Endothelial cell of umbilical vein (primary cell): Measurements from ENCODE around the gene GRK4. TPM values are rescaled to one million over a fixed set of nuclear protein-coding genes. Genes with fewer than 3 reads are reported as not detected.

Experiments used
- BruUV-seq: library from RNA; stranded (reverse); fragments of 400-500 nt; replicated peaks from 2 replicates; lab custom pipeline; 2021; lab: Mats Ljungman, UMichigan
- CTCF ChIA-PET: fragments of 300-600, 350-600 bp; sonication (Branson Sonifier 250); formaldehyde crosslinking; loops from one replicate; lab custom pipeline; 2021; ENCODE audit warnings: antibody characterized with exemption, inconsistent platforms; lab: Charles Lee
- POLR2A ChIA-PET: fragments of 300-600, 350-600 bp; sonication (Branson Sonifier 250); formaldehyde crosslinking; loops from one replicate; lab custom pipeline; 2021; ENCODE audit warnings: antibody characterized with exemption, inconsistent platforms; lab: Charles Lee
- DNase-seq: peaks from one replicate; pipeline ENCODE4 v3.0.0-alpha.2; 2011; ENCODE audit warnings: low read depth, low spot score
- FAIRE-seq: peaks from 2 replicates; lab custom pipeline; 2011; peaks lifted over from hg19 to GRCh38; lab: Jason Lieb, UNC
- H2AFZ ChIP-seq: 2 replicates; pipeline ENCODE4 v1.6.0; 2012; ENCODE audit warnings: low read depth, low read length, control low read depth, inconsistent platforms
- H3K27ac ChIP-seq: 2 replicates; pipeline ENCODE4 v1.5.1; 2011; ENCODE audit warnings: low read depth, mild to moderate bottlenecking, control low read depth, low read length, moderate library complexity; ENCODE audit not compliant: insufficient read depth
- H3K27me3 ChIP-seq, 2 experiments: 2 replicates each; pipeline versions ENCODE4 v1.6.0 to v1.6.1; 2011; ENCODE audit warnings: low read length in 2 of 2, mixed read lengths in 1 of 2; ENCODE audit not compliant: control insufficient read depth in 2 of 2, insufficient read depth in 2 of 2
- H3K36me3 ChIP-seq, 2 experiments: 2 replicates in 1 of 2; 3 replicates in 1 of 2; pipeline ENCODE4 v1.5.1; 2011; ENCODE audit warnings: low read length in 2 of 2, mild to moderate bottlenecking in 1 of 2, moderate library complexity in 1 of 2; ENCODE audit not compliant: control insufficient read depth in 2 of 2, insufficient read depth in 2 of 2; ENCODE audit errors: extremely low read depth in 1 of 2
- H3K4me1 ChIP-seq: 3 replicates; pipeline ENCODE4 v1.5.1; 2011; ENCODE audit warnings: mild to moderate bottlenecking, low read length; ENCODE audit not compliant: control insufficient read depth, insufficient read depth; ENCODE audit errors: extremely low read depth
- H3K4me2 ChIP-seq: 2 replicates; pipeline ENCODE4 v1.6.1; 2011; ENCODE audit warnings: low read length, control low read depth, mixed read lengths; ENCODE audit not compliant: insufficient read depth
- H3K4me3 ChIP-seq, 3 experiments: fragments of 200-600 bp in 1 of 3; sonication (generic), shearing (Covaris generic) in 1 of 3; replicated peaks in 1 of 3; 2 replicates each; pipeline ENCODE4 v1.5.1; 2011 to 2016; ENCODE audit warnings: control low read depth in 3 of 3, low read length in 3 of 3, mild to moderate bottlenecking in 2 of 3, inconsistent platforms in 1 of 3, low read depth in 1 of 3, moderate library complexity in 1 of 3; ENCODE audit not compliant: insufficient read depth in 1 of 3
- H3K79me2 ChIP-seq: 2 replicates; pipeline ENCODE4 v1.6.0; 2012; ENCODE audit warnings: low read length, inconsistent platforms; ENCODE audit not compliant: control insufficient read depth, insufficient read depth
- H3K9ac ChIP-seq: replicated peaks from 2 replicates; pipeline ENCODE3; 2011; ENCODE audit warnings: low read length, control low read depth; ENCODE audit not compliant: insufficient read depth; ENCODE audit errors: extremely low read depth
- H3K9me1 ChIP-seq: replicated peaks from 3 replicates; pipeline ENCODE4 v1.6.0; 2011; ENCODE audit warnings: mild to moderate bottlenecking, low read length; ENCODE audit not compliant: control insufficient read depth, insufficient read depth; ENCODE audit errors: extremely low read depth
- H3K9me3 ChIP-seq: replicated peaks from 2 replicates; pipeline ENCODE4 v1.5.1; 2012; ENCODE audit warnings: low read length, inconsistent platforms; ENCODE audit not compliant: control insufficient read depth, insufficient read depth
- H4K20me1 ChIP-seq: replicated peaks from 2 replicates; pipeline ENCODE3; 2011; ENCODE audit warnings: mild to moderate bottlenecking, low read length; ENCODE audit not compliant: control insufficient read depth, insufficient read depth; ENCODE audit errors: extremely low read depth
- GATA2 ChIP-seq: IDR thresholded peaks from 2 replicates; pipeline ENCODE4 v1.7.0; 2011; ENCODE audit warnings: low read depth, mild to moderate bottlenecking, moderate library complexity, mixed read lengths, low read length; ENCODE audit not compliant: insufficient read length, insufficient read depth
- MYC ChIP-seq: IDR thresholded peaks from one replicate; pipeline ENCODE4 v1.6.1; 2011; ENCODE audit warnings: mild to moderate bottlenecking, low read depth, low read length
- POLR2A ChIP-seq: IDR thresholded peaks from 2 replicates; pipeline ENCODE4 v1.6.1; 2012; ENCODE audit warnings: low read depth, mild to moderate bottlenecking, control low read depth, low read length
- POLR2AphosphoS5 ChIP-seq: IDR thresholded peaks from 2 replicates; pipeline ENCODE4 v1.6.1; 2012; ENCODE audit warnings: low read depth, mild to moderate bottlenecking, control low read depth, low read length, moderate library complexity; ENCODE audit not compliant: insufficient read depth
- dilution Hi-C: fragments of 300-500 bp; cut with MboI; formaldehyde crosslinking; loops from one replicate; pipeline ENCODE4 v1.15.0; 2019; ENCODE audit warnings: low sequenced_read_pairs; ENCODE audit not compliant: extremely low pct_ligation_motif_present
- intact Hi-C: fragments of 100-400 bp; cut with micrococcal nuclease; formaldehyde crosslinking; loops from one replicate; pipeline ENCODE4 v1.10.0; 2022
- polyA plus RNA-seq, 4 experiments: library from polyadenylated mRNA; depleted of rRNA in 3 of 4; stranded (reverse) in 3 of 4; unstranded in 1 of 4; fragments of >200 nt; gene quantifications; 2 replicates each; pipeline versions ENCODE4 v1.2.1 to v1.2.3, GENCODE V29; 2011 to 2012; ENCODE audit warnings: missing spikeins in 1 of 4
- total RNA-seq: library from RNA; stranded (reverse); gene quantifications from 2 replicates; pipeline ENCODE4 v1.2.3, GENCODE V29; 2021
- TF ChIP-seq, protein P1 (sequence below), 2 donors: IDR thresholded peaks; 1 replicate in 1 of 2; 2 replicates in 1 of 2; pipeline ENCODE4 v1.5.1; 2011; ENCODE audit warnings: low read length in 2 of 2, mild to moderate bottlenecking in 2 of 2, moderate library complexity in 2 of 2, control low read depth in 1 of 2, inconsistent platforms in 1 of 2, low read depth in 1 of 2; ENCODE audit not compliant: insufficient read depth in 1 of 2; ENCODE audit errors: extremely low read depth in 1 of 2
- TF ChIP-seq, protein P2 (sequence below): IDR thresholded peaks from 2 replicates; pipeline ENCODE4 v1.6.1; 2011; ENCODE audit not compliant: insufficient read depth, insufficient read length

The GRK4 gene
- total and polyA plus RNA-seq, 2 donors (not counting 3 experiments of a cell fraction or from before 2014, with no cell fraction given) = 3.1 to 6.3 TPM

DNA sequence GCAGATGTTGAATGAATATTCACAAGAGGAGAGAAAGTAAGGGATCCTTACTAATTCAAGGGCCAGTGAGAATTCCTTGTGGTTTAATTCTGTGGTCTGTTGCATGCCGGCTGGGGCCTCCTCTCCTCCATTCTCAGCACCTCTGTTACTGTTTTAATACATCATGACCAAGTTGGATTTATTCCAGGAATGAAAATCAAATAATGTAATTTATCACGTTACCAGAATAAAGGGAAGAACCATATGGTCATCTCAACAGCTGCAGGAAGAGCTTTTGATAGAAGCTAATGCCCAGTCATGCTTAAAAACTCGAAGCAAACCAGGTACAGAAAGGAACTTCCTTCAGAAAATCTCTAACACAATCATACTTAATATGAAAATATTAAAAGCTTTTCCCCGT, 54.1 kb downstream of the GRK4 start:
- Histone ChIP-seq H3K36me3 (no peaks in the 10 kb centered on the region), H3K4me3 (no peak overlapping the region), H3K4me2 (no peak overlapping the region), H3K9me3 (no peaks in the 10 kb centered on the region), H3K4me1 (no peaks in the 10 kb centered on the region), H3K9me1 (no peaks in the 10 kb centered on the region), H4K20me1 (no peaks in the 10 kb centered on the region), H3K9ac (no peak overlapping the region), H2AFZ (no peak overlapping the region), H3K79me2 (no peaks in the 10 kb centered on the region), H3K27ac (no peak overlapping the region), H3K27me3 (peaks cover 2% of the 10 kb centered on the region in 2 experiments)
- no TSS peak for BruUV-seq
- dilution Hi-C loops (no loop called here), intact Hi-C loops (no loop called here)
- no peak for DNase-seq
- ChIA-PET POLR2A (no interaction called here), CTCF (no interaction called here)
- FAIRE-seq = no peak
- TF ChIP-seq GATA2 (no peak), POLR2AphosphoS5 (no peak), POLR2A (no peak), MYC (no peak)
- TF ChIP-seq, protein P1, sequence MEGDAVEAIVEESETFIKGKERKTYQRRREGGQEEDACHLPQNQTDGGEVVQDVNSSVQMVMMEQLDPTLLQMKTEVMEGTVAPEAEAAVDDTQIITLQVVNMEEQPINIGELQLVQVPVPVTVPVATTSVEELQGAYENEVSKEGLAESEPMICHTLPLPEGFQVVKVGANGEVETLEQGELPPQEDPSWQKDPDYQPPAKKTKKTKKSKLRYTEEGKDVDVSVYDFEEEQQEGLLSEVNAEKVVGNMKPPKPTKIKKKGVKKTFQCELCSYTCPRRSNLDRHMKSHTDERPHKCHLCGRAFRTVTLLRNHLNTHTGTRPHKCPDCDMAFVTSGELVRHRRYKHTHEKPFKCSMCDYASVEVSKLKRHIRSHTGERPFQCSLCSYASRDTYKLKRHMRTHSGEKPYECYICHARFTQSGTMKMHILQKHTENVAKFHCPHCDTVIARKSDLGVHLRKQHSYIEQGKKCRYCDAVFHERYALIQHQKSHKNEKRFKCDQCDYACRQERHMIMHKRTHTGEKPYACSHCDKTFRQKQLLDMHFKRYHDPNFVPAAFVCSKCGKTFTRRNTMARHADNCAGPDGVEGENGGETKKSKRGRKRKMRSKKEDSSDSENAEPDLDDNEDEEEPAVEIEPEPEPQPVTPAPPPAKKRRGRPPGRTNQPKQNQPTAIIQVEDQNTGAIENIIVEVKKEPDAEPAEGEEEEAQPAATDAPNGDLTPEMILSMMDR (IDR thresholded peaks at IDR 0.05; ENCODE audit: extremely low read depth in 1 of 2, insufficient read depth in 1 of 2, low read depth in 1 of 2, low read length in 2 of 2) = no peak
- TF ChIP-seq, protein P2, sequence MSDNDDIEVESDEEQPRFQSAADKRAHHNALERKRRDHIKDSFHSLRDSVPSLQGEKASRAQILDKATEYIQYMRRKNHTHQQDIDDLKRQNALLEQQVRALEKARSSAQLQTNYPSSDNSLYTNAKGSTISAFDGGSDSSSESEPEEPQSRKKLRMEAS = no peak
